ENCODE data around the gene PLEKHG4B.

PLEKHG4B gene

DNA sequence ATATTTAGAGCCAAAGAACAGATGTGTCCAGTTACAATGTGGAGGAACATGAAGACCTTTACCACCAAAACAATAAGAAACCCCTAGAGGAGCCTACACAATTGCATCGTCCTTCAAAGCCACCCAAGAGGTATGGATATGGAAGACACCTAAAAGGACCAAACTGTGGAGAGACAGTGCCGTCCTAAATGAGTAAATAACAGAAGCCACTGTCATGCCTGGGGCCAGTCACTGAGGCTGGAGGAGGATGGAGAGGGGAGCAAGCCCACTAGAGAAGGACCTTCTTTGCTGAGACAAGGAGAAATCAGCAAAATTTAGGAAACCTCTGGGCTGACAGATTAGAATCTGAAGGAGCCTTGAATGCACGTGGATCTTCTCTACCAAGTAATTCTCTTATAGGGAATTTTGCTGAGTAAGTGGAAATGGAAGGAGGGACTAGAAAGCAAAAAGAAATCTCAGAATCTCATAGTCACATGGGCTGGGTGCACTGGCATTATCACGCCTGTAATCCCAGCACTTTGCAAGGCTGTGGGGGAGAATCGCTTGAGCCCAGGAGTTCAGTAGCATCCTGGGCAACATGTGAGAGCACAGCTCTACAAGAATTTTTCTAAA lies 27.6 kb downstream of the PLEKHG4B start:
- no peak overlapping the region for H3K27ac ChIP-seq
- H3K4me3 ChIP-seq: no peak overlapping the region

DNA sequence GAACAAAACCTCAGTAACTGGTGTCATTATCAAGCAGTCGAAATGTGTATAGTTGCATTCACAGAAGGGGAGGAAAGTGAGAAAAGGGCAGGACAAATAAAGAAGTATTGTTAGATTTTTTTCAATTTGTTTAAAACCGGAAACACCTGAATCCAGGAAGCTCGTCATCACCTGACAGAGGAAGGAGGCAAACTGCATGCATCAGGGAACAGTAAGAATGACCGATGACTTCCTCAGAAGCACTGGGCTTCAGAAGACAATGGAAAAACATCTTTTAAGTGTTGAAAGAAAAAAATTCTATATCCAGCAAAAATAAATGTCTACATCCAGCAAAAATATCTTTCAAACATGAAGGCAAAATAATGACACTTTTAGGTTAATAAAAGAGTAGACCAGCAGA lies 29.5 kb downstream of the PLEKHG4B start:
- H3K27ac ChIP-seq: no peak overlapping the region
- no peak overlapping the region for H3K4me3 ChIP-seq

DNA sequence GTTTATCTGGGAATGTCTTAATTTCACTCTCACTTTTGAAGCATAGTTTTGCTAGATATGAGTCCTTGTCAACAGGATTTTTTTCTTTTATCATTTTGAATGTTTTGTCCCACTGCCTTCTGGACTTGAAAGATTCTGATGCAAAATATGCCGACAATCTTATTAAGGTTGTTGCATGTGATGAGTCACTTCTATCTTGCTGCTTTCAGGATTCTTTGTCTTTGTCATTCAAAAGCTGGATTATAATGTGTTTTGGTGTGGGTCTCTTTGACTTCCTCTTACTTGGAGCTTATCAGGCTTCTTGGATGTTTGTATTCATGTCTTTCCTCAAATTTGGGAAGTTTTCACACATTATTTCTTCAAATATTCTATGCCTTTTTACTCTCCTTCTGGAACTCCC lies 33.8 kb downstream of the PLEKHG4B start:
- no peak overlapping the region for H3K27ac ChIP-seq
- H3K4me3 ChIP-seq: no peak overlapping the region

DNA sequence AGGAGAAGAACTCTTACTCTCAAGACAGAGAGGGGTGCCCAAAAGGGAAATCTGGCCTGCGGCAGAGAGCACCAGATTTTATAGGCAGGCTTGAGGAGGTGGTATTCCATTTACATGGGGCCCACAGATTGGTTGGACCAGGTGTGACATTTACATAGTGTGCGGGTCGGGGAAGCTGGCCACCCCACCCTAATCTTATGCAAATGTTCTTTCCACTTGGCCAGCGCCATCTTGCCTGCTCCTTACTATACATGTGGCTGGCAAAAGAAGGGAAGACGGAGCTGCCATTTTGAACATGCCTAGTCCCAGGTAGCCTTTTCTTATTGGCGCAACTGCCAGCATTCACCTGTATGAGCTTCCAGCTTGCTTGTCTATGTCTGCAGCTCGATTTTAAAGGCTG lies 34.8 kb downstream of the PLEKHG4B start:
- H3K4me3 ChIP-seq: no peak overlapping the region
- no peak overlapping the region for H3K27ac ChIP-seq

DNA sequence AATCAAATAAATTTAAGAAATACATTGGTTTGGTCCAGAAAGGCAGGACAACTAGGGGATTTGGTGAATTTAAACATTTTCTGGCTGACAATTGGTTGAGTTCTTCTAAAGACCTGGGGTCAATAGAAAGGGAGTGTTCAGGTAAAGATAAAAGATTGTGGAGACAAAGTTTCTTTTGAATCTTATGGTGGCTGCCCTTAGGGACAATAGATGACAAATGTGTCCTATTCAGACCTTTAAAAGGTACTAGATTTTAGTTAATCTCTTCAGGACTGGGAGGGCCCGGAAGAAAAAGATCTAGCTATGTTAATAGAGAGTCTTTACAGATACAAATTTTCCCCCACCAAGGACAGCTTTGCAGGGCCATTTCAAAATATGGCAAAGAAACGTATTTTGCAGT lies 35.9 kb downstream of the PLEKHG4B start:
- no peak overlapping the region for H3K4me3 ChIP-seq

DNA sequence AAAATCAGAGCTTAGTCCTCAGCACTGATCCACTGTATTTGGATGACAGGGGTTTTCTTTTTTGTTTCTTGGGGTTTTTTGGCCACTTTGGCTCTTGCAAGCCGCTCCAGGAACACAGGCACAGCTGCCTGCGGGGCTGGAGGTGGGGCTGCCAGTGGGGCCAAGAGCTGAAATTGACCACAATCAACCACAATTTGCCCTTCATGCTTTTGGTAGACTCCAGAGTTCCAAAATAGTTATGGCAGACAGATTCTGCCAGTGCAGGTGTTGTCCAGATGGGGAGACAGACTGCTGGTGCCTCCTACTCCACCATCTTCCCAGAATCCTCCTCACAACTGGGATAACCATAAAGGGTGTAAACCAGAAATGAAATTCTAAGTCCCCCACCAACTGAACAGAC lies 36.5 kb downstream of the PLEKHG4B start:
- no peak overlapping the region for H3K27ac ChIP-seq
- no peak overlapping the region for H3K4me3 ChIP-seq

More for the DNA sequence above, 35.9 kb downstream of the PLEKHG4B start:
- H3K27ac ChIP-seq: no peak overlapping the region

DNA sequence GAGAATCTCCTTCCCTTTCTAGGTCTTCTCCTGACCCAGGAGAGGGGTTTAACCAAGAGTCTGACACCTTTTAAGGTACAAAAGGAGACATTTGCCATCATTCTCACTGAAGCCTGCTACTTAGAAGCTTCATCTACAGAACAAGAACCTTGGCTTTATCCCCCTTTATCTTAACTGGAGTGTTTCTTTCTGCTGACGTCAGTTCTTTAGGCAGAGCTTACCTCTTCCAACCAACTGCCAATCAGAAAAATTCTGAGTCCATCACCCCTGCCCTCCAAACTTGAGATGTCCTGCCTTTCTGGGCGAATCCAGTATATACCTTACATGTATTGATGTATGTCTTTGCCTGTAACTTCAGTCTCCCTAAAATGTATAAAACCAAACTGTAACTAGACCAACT lies 37.2 kb downstream of the PLEKHG4B start:
- H3K27ac ChIP-seq: no peak overlapping the region

DNA sequence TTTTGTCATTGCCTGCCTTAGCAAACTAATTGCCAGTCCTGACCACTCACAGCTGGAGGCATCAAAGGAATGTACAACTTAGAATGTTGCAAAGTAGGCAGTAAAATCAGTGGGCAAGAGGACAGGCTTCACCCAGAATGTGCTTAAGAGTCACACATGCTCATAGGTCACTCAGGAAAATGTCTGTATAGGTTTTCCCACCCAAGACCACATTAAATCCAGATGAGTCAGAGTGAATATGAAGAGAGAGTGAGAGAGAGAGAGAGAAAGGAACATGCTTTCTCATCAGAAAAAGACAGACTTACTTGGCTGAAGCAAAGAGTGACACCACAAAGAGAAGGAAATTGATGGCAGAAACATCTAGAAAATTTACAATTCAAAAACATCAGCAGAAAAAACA lies 37.9 kb downstream of the PLEKHG4B start:
- Histone ChIP-seq H3K4me3 (no peak overlapping the region), H3K27ac (no peak overlapping the region)

More for the DNA sequence above, 37.2 kb downstream of the PLEKHG4B start:
- H3K4me3 ChIP-seq: no peak overlapping the region

DNA sequence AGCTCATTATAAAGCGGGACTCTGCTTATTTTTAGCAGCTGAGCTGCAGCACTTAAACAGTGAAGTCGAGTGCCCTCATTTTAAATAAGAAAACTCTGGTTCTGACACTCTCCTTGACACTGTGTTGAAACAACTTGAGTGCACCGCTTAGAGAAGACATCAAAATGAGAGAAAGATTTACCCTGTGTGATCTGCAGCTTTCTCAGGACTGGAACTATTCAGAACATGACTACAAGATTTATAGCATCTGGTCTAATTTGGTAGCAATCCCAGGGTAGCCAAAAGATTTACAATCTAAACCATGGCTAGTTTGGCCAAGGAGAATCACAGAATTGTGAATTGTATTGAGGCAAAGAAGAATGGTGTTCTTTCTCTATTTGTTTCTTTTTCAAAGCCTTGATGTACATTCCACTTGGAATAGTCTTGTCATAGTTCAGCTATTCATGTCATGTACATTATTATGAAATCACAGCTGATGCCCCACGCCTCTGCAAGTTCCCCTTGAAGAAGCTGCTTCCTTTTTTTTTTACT lies 38.7 kb downstream of the PLEKHG4B start:
- H3K27ac ChIP-seq: no peak overlapping the region
- no peak overlapping the region for H3K4me3 ChIP-seq

DNA sequence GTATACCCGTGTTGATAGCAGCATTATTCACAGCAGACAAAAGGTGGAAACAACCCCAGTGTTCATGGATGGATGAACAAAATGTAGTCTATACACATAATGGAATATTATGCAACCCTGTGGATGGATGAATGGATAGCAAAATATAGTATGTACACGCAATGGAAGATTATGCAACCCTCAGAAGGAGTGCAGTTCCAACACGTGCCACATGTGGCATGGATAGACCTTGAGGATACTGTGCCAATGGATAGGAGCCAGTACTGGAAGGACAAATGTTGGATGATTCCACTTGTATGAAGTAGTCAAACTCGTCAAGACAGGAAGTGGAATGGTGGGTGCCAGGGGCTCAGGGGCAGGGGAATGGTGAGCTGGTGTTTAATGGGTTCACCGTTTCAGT lies 44.9 kb downstream of the PLEKHG4B start:
- Histone ChIP-seq H3K27ac (no peak overlapping the region), H3K4me3 (no peak overlapping the region)

DNA sequence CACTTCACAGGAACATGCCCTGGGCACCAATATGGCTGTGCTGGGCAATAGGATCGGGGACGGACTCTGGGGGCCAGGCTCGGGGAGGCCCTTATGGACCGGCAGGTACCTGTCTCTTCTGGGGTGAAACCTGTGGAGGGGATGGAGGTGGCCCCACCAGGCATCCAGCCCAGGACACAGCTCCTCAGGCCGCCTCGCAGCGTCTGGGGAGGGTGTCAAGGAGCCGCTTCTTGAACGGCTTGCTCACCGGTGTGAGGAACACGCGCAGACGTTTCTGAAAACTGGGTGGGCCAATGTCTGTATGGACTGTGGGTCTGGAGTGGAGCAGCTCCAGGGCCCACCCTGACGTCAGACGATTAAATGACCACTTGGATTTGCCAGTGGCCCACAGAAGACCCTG lies 45.8 kb downstream of the PLEKHG4B start:
- H3K4me3 ChIP-seq: no peak overlapping the region
- no peak overlapping the region for H3K27ac ChIP-seq

DNA sequence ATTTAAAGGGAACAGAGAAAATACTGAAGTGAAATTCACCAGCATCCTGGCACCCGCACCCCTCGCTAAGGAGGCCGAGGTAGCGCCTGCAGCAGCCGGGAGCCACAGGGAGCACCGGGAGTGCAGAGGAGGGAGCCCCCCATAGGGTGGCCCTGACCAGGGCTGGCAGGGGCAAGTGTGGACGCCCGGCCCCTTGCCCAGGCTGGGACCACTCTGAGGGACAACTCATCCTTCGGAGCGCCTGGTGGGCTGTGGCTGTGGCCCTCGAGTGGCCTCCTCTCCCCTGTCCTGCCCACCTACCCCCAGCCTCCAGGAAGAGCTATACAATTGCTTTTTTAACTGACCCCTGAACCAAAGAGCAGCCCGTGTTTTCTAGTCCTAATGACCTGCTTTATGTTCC lies 47.0 kb downstream of the PLEKHG4B start:
- H3K4me3 ChIP-seq: no peak overlapping the region
- no peak overlapping the region for H3K27ac ChIP-seq

DNA sequence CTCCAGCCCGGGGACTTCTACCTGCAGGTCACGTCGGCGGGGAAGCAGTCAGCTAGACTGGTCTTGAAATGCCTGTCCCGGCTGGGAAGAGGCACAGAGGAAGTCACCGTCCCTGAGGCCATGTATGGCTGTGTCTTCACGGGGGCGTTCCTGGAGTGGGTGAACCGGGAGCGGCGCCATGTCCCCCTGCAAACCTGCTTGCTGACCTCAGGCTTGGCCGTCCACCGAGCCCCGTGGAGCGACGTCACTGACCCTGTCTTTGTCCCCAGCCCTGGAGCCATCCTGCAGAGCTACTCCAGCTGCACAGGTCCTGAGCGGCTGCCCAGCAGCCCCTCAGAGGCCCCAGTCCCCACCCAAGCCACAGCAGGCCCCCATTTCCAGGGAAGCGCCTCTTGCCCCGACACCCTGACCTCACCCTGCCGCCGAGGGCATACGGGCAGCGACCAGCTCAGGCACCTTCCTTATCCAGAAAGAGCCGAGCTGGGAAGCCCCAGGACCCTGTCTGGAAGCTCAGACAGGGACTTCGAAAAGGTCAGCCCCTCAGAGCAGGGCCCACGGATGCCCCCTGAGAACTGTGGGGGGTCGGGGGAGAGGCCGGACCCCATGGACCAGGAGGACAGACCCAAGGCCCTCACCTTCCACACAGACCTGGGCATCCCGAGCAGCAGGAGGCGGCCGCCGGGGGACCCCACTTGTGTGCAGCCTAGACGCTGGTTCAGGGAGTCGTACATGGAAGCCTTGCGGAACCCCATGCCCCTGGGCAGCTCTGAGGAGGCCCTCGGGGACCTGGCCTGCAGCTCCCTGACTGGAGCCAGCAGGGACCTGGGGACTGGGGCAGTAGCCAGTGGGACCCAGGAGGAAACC lies 47.8 kb downstream of the PLEKHG4B start:
- no peak overlapping the region for H3K27ac ChIP-seq
- no peak overlapping the region for H3K4me3 ChIP-seq

DNA sequence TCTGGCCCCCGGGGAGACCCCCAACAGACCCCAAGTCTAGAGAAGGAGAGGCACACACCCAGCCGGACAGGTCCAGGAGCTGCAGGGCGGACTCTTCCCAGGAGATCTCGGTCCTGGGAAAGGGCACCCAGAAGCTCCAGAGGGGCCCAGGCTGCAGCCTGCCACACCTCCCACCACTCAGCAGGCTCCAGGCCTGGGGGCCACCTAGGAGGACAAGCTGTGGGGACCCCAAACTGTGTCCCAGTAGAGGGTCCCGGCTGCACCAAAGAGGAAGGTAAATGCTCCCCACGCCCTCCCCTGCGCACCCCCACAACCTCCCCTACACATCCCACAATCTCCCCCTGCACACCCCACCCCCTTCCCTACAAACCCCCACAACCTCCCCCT lies 48.5 kb downstream of the PLEKHG4B start:
- no peak overlapping the region for H3K27ac ChIP-seq
- no peak overlapping the region for H3K4me3 ChIP-seq

DNA sequence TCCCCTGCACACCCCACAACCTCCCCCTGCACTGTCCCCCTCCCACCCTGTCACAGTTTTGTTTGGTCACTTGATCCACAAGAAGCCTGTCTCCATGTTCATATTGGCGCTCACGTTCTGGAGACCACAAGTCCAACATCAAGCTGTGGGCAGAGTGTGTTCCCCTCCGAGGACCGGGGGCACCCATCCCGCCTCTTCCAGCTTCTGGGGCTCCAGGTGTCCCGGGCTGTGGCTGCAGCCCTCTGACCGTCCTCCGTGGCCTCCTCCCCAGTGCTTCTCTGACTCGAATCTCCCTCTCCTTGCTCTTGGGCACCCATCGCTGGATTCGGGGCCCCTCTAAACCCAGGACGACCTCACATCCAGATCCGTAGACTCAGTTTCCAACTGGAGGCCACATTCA lies 49.2 kb downstream of the PLEKHG4B start:
- Histone ChIP-seq H3K27ac (no peak overlapping the region), H3K4me3 (no peak overlapping the region)

DNA sequence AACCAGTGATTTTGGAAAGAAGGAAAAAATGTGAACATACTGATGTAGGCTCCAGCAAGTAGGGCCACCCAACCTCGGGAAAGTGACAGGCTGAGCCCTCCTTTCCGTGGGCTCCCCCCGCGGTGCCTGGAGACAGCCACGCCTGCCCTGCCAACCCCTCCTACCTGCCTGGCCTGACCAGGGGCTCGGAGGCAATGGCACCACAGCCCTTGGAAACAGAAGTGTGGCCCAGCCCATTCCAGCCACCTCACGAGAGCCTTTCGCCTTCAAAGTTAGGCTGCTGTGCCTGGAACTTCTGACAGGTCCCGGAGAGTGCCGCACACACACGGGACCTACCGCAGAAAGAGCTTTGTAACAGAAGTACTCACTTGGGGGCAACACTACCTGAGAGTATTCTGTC lies 49.8 kb downstream of the PLEKHG4B start:
- Histone ChIP-seq H3K27ac (no peak overlapping the region), H3K4me3 (no peak overlapping the region)

DNA sequence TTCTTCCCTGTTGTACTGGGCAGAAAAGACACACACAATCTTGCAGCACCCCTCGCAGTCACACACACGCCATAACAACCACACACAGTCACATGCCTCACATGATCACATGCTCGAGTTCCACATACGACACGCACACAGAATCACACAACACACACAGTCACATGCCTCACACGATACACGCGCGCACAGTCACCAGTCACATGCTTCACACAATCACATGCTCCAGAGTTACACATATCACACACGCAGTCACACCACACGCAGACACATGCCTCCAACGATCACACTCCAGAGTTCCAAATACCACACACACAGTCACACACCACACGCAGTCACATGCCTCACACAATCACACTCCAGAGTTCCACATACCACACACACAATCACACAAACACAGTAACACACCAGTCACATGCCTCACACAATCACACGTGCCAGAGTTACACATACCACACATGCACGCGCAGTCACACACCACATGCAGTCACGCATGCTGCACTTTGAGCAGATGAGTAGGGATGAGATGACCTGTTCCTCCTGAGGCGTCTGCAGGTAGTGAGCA lies 50.4 kb downstream of the PLEKHG4B start:
- Histone ChIP-seq H3K4me3 (no peak overlapping the region), H3K27ac (no peak overlapping the region)

DNA sequence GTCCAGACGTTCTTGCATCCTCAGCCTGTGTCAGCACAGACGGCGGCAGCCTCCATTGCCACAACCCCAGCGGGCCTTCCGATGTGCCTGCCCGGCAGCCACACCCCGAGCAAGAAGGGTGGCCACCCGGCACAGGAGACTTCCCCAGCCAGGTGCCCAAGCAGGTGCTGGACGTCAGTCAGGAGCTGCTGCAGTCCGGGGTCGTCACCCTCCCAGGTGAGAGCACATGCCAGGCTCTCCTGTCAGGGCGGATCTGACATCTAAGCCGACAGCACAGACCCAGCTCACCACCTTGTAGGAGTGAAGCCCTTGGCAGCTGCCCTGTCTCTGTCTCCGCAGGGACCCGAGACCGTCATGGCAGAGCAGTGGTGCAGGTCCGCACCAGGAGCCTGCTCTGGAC lies 51.1 kb downstream of the PLEKHG4B start:
- no peak overlapping the region for H3K4me3 ChIP-seq
- no peak overlapping the region for H3K27ac ChIP-seq

DNA sequence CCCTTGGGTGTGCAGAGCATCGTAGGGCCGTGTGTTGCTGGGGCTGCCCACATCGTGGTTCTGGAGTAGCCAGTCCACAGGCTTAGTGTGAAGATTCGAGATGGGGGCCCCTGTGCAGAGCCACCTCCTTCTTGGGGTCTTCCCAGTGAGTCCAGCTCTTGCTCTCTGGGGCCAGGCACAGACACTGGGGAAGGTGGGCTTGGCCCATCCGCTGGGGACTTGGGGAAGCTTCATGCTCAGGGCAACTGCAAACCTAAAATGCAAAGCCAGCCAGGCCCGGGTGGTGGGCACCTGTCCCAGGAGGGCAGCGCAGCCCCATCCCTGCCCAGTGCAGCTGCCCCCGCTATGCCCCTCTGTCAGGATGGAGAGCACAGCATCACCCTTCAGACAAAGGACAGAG lies 53.0 kb downstream of the PLEKHG4B start:
- H3K4me3 ChIP-seq: no peak overlapping the region
- H3K27ac ChIP-seq: no peak overlapping the region

DNA sequence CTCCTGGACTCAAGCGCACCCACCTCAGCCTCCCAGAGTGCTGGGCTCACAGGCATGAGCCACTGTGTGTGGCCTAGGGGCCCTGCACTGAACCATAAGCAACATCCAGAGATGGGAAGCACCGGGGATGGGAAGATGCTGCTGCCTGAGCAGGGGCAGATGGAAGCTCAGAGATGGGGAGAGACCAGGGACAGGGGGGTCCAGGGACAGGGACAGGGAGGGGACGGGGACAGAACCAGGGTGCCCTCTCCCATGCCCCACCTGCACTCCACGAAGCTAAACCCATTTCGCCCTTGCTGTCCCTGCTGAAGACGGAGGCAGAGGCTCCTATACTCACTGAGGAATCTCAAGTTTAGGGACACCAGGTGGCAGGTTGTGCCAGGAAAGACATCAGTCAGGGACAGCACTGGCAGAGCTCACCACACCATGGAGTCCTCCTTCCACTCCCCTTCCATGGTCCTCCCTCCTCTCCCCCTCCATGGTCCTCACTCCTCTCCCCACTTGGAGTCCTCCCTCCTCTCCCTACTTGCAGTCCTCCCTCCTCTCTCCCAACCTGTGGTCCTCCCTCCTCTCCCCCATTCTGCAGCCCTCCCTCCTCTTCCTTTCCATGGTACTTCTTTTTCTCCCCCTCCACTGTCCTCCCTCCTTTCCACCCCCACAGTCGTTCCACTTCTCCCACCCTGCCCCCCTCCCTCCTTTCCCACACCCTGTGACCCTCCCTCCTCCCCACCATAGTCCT lies 53.8 kb downstream of the PLEKHG4B start:
- no peak overlapping the region for H3K27ac ChIP-seq
- H3K4me3 ChIP-seq: no peak overlapping the region

Data from skin epidermis (tissue), 12 donors.